GM12801 (cell line): Measurements from ENCODE around the gene KRTAP29-1.
"Not testable (repeated sequence)": the region's sequence is repeated elsewhere in the genome, so short reads cannot be mapped to it uniquely, and the experiment has no call there.

ENCODE experiments used
- TF ChIP-seq, protein P1 (sequence below): IDR thresholded peaks from one replicate; pipeline ENCODE4 v1.5.1; 2011; ENCODE audit warnings: control low read depth; ENCODE audit not compliant: insufficient read length; ENCODE audit errors: extremely low read depth

KRTAP29-1 gene

DNA sequence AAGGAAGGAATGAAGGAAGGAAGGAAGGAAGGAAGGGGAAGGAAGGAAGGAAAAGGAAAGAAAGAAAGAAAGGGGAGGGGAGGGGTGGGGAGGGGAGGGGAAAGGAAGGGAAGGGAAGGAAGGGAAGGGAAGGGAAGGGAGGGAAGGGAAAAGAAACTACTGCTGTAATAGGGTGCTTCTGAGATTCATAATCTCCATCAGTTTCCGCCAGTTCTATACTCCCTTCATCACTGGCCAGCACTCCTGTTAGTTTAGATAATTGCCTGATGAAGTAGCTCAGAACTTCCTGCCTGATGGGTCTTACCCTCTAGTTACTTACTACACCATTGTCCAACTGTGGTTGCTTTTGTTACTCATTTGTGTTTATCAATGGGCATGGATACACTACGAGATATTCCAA lies 39.4 kb downstream of the KRTAP29-1 start:
- TF ChIP-seq, protein P1, sequence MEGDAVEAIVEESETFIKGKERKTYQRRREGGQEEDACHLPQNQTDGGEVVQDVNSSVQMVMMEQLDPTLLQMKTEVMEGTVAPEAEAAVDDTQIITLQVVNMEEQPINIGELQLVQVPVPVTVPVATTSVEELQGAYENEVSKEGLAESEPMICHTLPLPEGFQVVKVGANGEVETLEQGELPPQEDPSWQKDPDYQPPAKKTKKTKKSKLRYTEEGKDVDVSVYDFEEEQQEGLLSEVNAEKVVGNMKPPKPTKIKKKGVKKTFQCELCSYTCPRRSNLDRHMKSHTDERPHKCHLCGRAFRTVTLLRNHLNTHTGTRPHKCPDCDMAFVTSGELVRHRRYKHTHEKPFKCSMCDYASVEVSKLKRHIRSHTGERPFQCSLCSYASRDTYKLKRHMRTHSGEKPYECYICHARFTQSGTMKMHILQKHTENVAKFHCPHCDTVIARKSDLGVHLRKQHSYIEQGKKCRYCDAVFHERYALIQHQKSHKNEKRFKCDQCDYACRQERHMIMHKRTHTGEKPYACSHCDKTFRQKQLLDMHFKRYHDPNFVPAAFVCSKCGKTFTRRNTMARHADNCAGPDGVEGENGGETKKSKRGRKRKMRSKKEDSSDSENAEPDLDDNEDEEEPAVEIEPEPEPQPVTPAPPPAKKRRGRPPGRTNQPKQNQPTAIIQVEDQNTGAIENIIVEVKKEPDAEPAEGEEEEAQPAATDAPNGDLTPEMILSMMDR, result no peak

DNA sequence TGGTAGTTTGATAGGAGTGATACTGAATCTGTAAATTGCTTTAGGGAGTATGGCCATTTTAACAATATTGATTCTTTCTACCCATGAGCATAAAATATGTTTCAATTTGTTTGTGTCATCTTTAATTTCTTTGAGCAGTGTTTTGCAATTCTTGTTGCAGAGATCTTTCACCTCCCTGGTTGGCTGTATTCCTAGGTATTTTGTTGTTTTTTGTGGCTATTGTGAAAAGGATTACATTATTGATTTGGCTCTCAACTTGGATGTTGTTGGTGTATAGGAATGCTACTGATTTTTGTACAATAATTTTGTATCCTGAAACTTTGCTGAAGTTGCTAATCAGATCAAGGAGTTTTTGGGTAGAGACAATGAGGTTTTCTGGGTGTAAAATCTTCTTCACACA lies 44.2 kb downstream of the KRTAP29-1 start:
- TF ChIP-seq, protein P1, result no peak

DNA sequence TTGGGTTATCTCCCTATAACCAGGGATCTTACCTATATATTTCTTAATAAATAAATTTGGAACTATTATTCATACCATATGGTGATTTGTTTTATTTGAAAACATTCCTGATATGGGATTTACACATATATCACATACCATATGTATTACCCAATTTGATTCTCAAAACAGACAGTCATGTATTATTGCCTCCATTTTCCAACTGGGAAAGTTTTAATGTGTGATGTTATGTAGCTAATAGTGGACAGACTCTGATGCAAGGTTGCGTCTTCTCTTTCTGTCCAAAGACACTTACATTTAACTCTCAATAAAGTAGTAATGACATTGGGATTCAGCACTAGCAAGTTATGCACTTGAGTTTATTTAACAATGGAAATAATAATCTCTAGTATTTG lies 46.4 kb downstream of the KRTAP29-1 start:
- TF ChIP-seq, protein P1, result no peak

DNA sequence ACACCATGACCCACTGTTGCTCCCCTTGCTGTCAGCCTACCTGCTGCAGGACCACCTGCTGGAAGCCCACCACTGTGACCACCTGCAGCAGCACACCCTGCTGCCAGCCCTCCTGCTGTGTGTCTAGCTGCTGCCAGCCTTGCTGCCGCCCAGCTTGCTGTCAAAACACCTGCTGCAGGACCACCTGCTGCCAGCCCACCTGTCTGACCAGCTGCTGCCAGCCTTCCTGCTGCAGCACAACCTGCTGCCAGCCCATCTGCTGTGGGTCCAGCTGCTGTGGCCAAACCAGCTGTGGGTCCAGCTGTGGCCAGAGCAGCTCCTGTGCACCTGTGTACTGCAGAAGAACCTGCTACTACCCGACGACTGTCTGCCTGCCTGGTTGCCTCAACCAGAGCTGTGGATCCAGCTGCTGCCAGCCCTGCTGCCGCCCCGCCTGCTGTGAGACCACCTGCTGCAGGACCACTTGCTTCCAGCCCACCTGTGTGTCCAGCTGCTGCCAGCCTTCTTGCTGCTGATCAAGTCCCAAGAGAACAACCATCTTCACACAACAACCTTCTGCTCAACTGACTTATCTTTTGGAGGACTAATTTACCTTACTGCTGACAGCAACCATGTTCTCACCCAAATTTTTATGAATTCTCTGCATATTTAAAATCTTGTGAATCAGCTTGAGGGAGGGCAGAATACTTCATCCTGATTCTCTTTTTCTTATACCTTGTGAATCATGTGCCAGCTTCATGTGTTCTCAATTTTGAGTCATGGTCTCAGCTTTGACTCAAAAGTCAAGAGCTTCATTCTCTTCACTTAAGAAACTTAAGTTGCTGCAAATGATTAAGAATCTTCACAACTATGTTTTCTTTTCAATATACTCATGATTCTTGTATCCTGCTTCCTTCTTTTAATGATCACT lies 47.0 kb downstream of the KRTAP29-1 start, which contains the start of gene KRTAP9-9:
Gene KRTAP9-9 (plus strand): TSS at position 4 of the 910 bp plus-strand sequence.
- TF ChIP-seq, protein P1, result not testable (repeated sequence)

DNA sequence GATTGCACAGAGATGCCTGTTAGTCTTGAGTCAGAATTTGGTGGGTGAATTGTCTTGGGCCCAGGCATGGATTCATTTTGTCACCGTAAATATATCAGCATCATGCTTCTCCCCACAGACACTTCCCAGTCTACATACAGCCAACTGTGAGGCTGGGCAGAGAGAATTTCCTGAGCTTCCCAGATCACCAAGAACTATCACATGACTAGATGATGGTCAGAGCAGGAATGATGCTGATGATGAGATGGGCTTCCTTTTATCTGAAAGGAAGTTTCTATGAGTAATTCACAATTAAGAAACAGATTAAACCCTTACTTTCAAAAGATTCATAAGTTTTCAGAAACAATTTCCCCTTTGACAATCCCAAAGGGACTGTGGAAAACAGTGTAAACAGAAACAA lies 47.8 kb downstream of the KRTAP29-1 start:
- TF ChIP-seq, protein P1, result no peak
